Activated CD8-positive, alpha-beta T cell treated with anti-CD3 and anti-CD28 coated beads for 36 hours (primary cell): ENCODE results near the gene LRBA. TPM values are rescaled to one million over a fixed set of nuclear protein-coding genes. Genes with fewer than 3 reads are reported as not detected.

Experiments used
- ATAC-seq: fragments of 200-7000 bp; cut with Tn5 transposase; one replicate; pipeline ENCODE4 v1.10.0; 2021; ENCODE audit warnings: mild to moderate bottlenecking, moderate library complexity
- CTCF ChIA-PET: fragments of 350-600 bp; sonication (Branson Sonifier 250); formaldehyde crosslinking; loops from one replicate; lab custom pipeline; 2021; ENCODE audit warnings: antibody characterized with exemption; lab: Charles Lee
- POLR2A ChIA-PET: fragments of 350-600 bp; sonication (Branson Sonifier 250); formaldehyde crosslinking; loops from one replicate; lab custom pipeline; 2021; ENCODE audit warnings: antibody characterized with exemption; lab: Charles Lee
- DNase-seq: peaks from one replicate; pipeline ENCODE4 v3.0.0-alpha.2; 2020
- H3K27ac Mint-ChIP-seq: one replicate; pipeline ENCODE4 v1.8.0; 2021; ENCODE audit warnings: mild to moderate bottlenecking, mixed read lengths
- H3K27me3 Mint-ChIP-seq: one replicate; pipeline ENCODE4 v1.8.0; 2021; ENCODE audit warnings: mixed read lengths
- H3K36me3 Mint-ChIP-seq: one replicate; pipeline ENCODE4 v1.8.0; 2021; ENCODE audit warnings: low read depth, mixed read lengths
- H3K4me1 Mint-ChIP-seq: one replicate; pipeline ENCODE4 v1.8.0; 2021; ENCODE audit warnings: low read depth, mixed read lengths
- H3K4me3 Mint-ChIP-seq: one replicate; pipeline ENCODE4 v1.8.0; 2021; ENCODE audit warnings: mild to moderate bottlenecking, moderate library complexity, mixed read lengths
- H3K9me3 Mint-ChIP-seq: one replicate; pipeline ENCODE4 v1.8.0; 2021; ENCODE audit warnings: mixed read lengths
- intact Hi-C: fragments of 100-400 bp; cut with micrococcal nuclease; formaldehyde crosslinking; loops from one replicate; pipeline ENCODE4 v1.10.0; 2022
- total RNA-seq, 2 experiments: library from RNA; stranded (reverse); gene quantifications; one replicate each; pipeline ENCODE4 v1.2.3, GENCODE V29; 2021
- TF ChIP-seq, protein P1 (sequence below): fragments of 200-600 bp; IDR thresholded peaks from one replicate; pipeline ENCODE4 v1.8.0; 2022; ENCODE audit warnings: antibody characterized with exemption, mild to moderate bottlenecking

LRBA gene
- total RNA-seq, 2 experiments from 2014 or later = 48.1 to 52.5 TPM

DNA sequence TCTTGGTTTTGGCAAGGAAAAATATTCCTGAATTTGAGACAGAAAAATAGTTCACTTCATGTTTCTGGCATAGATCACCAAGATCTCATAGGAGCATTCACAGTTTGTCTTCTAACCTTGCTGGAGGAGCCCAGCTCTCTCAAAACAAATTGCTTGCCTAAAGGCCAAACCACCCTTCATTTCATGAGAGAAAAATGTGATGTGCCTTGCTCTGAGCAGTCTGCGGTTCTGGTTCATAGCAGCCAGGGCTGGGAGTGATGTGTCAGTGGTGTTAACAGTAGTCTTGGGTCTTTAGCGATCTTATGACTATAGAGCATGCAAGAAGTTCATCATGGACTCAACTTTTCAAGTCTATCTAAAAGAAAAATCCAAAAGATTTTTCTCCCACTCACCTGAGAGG lies 753.5 kb downstream of the LRBA start:
- intact Hi-C loops = no loop called here
- no peak overlapping the region for H3K27ac Mint-ChIP-seq

DNA sequence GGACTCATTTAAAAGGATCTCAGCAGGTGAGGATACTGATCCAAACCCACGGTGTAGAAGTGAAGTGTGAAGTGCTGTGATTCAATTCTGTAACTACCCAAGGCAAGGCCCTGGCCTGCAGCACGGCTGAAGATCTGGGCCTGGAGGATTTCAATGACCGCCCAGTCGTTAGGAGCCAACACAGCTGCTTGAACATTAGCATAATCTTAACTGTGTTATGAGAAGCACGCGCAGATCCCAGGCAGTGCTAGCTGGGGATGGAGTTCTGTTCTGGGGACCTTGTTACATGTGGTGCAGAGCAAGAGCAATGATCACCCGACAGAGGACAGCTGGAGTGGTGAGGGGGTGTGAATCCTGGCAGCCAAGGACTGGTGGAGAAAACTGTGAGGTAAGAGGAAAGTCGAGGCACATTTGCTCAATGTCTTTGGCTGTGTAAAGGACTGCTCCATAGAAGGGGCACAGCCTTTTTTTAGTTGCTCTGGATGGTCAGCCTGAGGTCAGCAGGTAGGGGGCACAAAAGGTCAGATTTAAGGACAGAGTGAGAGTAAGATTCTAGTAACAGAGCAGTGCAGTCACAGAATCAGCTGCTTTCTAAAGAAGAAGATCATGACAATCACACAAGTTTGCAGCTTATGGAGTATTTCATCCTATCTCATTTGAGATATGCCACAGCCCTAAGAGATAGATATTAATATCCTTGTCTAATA lies 755.1 kb downstream of the LRBA start:
- no peaks in the 10 kb centered on the region for H3K4me1 Mint-ChIP-seq
- intact Hi-C loops = no loop called here
- H3K36me3 Mint-ChIP-seq = peaks cover 7% of the 10 kb centered on the region
- H3K27me3 Mint-ChIP-seq = no peaks in the 10 kb centered on the region
- POLR2A ChIA-PET = interaction anchor here (0.6 kb wide), 1 partner anchor 54 kb away, joined by 4 read pairs; no protein-coding TSS in a partner anchor
- ATAC-seq = no peak
- no peak for DNase-seq
- no peak overlapping the region for H3K27ac Mint-ChIP-seq
- H3K4me3 Mint-ChIP-seq = no peak overlapping the region
- H3K9me3 Mint-ChIP-seq = no peaks in the 10 kb centered on the region
- CTCF ChIA-PET = no interaction called here
- TF ChIP-seq, protein P1, sequence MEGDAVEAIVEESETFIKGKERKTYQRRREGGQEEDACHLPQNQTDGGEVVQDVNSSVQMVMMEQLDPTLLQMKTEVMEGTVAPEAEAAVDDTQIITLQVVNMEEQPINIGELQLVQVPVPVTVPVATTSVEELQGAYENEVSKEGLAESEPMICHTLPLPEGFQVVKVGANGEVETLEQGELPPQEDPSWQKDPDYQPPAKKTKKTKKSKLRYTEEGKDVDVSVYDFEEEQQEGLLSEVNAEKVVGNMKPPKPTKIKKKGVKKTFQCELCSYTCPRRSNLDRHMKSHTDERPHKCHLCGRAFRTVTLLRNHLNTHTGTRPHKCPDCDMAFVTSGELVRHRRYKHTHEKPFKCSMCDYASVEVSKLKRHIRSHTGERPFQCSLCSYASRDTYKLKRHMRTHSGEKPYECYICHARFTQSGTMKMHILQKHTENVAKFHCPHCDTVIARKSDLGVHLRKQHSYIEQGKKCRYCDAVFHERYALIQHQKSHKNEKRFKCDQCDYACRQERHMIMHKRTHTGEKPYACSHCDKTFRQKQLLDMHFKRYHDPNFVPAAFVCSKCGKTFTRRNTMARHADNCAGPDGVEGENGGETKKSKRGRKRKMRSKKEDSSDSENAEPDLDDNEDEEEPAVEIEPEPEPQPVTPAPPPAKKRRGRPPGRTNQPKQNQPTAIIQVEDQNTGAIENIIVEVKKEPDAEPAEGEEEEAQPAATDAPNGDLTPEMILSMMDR = no peak

More for the DNA sequence above, 753.5 kb downstream of the LRBA start:
- Mint-ChIP-seq H3K36me3 (peaks cover 11% of the 10 kb centered on the region), H3K27me3 (no peaks in the 10 kb centered on the region), H3K9me3 (no peaks in the 10 kb centered on the region), H3K4me1 (no peaks in the 10 kb centered on the region), H3K4me3 (no peak overlapping the region)
- DNase-seq = no peak
- POLR2A ChIA-PET = no interaction called here
- TF ChIP-seq, protein P1 = no peak
- no peak for ATAC-seq
- CTCF ChIA-PET = no interaction called here

DNA sequence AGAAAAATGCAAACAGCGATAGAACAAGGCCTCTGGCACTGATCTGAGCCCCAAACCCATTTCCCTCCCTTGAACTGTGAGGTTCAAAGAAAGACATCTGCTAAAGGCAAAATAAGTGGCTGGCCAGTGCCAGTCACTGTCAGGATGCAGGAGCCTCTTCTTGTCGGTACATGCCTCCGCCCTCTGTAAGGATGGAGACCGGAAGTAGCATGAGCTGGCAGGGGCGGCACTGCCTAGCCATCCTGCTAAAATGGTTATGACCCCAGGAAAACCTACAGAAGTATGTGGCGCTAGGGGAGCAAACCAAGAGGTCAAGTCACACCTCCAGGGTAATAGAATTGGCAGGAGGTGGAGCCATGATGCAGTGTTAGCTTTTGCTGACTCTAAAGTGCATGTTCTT lies 756.5 kb downstream of the LRBA start:
- H3K27ac Mint-ChIP-seq = no peak overlapping the region
- intact Hi-C loops = no loop called here

DNA sequence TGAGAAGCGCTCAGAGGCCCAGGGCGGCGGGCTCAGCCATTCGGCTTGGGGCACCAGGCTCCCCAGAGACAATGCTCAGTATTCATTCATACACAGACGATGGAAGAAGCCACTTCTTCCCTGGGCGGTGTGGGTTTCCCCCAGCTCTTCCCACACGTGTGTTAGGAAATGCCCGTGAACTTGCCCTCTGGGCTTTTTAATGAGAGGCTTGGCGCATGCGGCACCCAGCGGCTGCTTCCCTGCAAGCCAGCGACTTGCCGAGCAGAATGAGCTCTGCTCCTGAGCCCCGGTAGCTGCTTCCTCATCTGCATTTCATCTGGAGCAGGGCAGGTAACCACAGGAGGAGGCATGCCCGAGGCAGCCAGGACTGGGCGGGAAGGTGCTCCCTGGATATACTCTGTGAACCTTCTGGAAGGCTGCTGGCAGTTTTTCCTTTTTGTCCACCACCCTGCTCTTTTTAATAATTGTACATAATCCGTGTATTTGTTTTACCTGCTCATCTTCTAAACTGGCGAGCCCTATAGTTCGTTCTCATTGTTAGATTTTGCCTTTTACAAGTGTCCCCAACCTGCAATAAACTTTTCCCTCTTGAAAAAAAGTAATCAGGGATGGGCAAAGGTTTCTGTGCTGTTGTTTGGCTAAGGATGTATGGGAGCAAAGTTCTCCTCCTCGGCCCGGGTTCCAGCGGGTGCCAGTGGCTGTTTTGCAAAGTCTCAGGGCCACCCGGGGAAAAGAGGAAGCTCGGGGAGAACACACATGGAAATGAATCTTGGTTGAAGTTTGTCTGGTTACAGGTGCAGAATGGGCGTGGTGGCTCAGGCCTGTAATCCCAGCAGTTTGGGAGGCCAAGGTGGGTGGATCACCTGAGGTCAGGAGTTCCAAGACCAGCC lies 758.0 kb downstream of the LRBA start:
- Mint-ChIP-seq H3K27ac (no peak overlapping the region), H3K36me3 (peaks cover 2% of the 10 kb centered on the region)

More for the DNA sequence above, 756.5 kb downstream of the LRBA start:
- Mint-ChIP-seq H3K36me3 (peaks cover 2% of the 10 kb centered on the region), H3K27me3 (no peaks in the 10 kb centered on the region), H3K4me3 (no peak overlapping the region), H3K9me3 (no peaks in the 10 kb centered on the region), H3K4me1 (no peaks in the 10 kb centered on the region)
- ChIA-PET CTCF (interaction anchor here (1.7 kb wide), 1 partner anchor 15 kb away, joined by 7 read pairs; no protein-coding TSS in a partner anchor), POLR2A (no interaction called here)
- ATAC-seq = no peak
- DNase-seq = no peak
- TF ChIP-seq, protein P1 = no peak

More for the DNA sequence above, 758.0 kb downstream of the LRBA start:
- ATAC-seq = no peak
- TF ChIP-seq, protein P1 = no peak
- intact Hi-C loops = no loop called here
- no peak overlapping the region for H3K4me3 Mint-ChIP-seq
- DNase-seq = no peak
- CTCF ChIA-PET = no interaction called here
- no peaks in the 10 kb centered on the region for H3K4me1 Mint-ChIP-seq
- no peaks in the 10 kb centered on the region for H3K9me3 Mint-ChIP-seq
- H3K27me3 Mint-ChIP-seq = no peaks in the 10 kb centered on the region
- POLR2A ChIA-PET = no interaction called here
